Thyroid gland (tissue), 4 donors: ENCODE measurements around the gene SLC7A14. TPM values are rescaled to one million over a fixed set of nuclear protein-coding genes. Genes with fewer than 3 reads are reported as not detected.
A peak's percentile ranks its signal among the peaks of the same experiment; 100 is the strongest.

ENCODE experiments used
- DNase-seq, 2 donors: peaks; one replicate each; pipeline ENCODE4 v3.0.0-alpha.2; 2019
- H3K27ac ChIP-seq, 3 donors: fragments of 200-600 bp; sonication (generic); 1 replicate in 2 of 3; 2 replicates in 1 of 3; pipeline ENCODE4 v1.5.1; 2016 to 2019; ENCODE audit warnings: mild to moderate bottlenecking in 1 of 3, moderate library complexity in 1 of 3
- H3K27me3 ChIP-seq: fragments of 200-600 bp; sonication (generic); one replicate; pipeline ENCODE4 v1.5.1; 2019
- H3K36me3 ChIP-seq, 2 donors: fragments of 200-600 bp; sonication (generic); one replicate each; pipeline ENCODE4 v1.5.1; 2016 to 2019
- H3K4me1 ChIP-seq, 2 donors: fragments of 200-600 bp; sonication (generic); one replicate each; pipeline ENCODE4 v1.5.1; 2017 to 2019
- H3K4me3 ChIP-seq, 3 donors: fragments of 200-600 bp; sonication (generic); replicated peaks in 1 of 3; 1 replicate in 2 of 3; 2 replicates in 1 of 3; pipeline ENCODE4 v1.5.1; 2016; ENCODE audit warnings: mild to moderate bottlenecking in 1 of 3
- H3K9me3 ChIP-seq: fragments of 200-600 bp; sonication (generic); one replicate; pipeline ENCODE4 v1.5.1; 2017
- POLR2A ChIP-seq, 2 donors: fragments of 450-650 bp; IDR thresholded peaks; one replicate each; pipeline ENCODE4 v1.6.1; 2017; ENCODE audit warnings: antibody characterized with exemption in 2 of 2, mild to moderate bottlenecking in 2 of 2, moderate library complexity in 1 of 2
- WGBS, 2 donors: methylation state at CpG; one replicate each; pipeline ENCODE4 v1.1.5; 2017; 5-methylcytosine and 5-hydroxymethylcytosine counted together
- intact Hi-C: fragments of 100-400 bp; cut with DNase I; formaldehyde crosslinking; loops from one replicate; pipeline ENCODE4 v1.15.1; 2023
- microRNA-seq: library from miRNA; unstranded; fragments of <30 nt; microRNA quantifications from one replicate; pipeline ENCODE4, GENCODE V29; 2016
- total RNA-seq, 4 donors: library from RNA; depleted of rRNA; stranded (reverse); fragments of >200 nt; gene quantifications; one replicate each; pipeline ENCODE4 v1.2.3, GENCODE V29; 2016
- TF ChIP-seq, protein P1 (sequence below), 6 experiments: fragments of 200-600 bp in 3 of 6; fragments of 450-650 bp in 3 of 6; sonication (generic) in 3 of 6; IDR thresholded peaks; one replicate each; pipeline ENCODE4 v1.5.1; 2016 to 2019; ENCODE audit warnings: antibody characterized with exemption in 6 of 6, mild to moderate bottlenecking in 2 of 6, inconsistent platforms in 1 of 6, moderate library complexity in 1 of 6

SLC7A14 gene
- total RNA-seq, 4 donors from 2014 or later, result 0.11 to 0.34 (median 0.13) TPM; not detected in 1

DNA sequence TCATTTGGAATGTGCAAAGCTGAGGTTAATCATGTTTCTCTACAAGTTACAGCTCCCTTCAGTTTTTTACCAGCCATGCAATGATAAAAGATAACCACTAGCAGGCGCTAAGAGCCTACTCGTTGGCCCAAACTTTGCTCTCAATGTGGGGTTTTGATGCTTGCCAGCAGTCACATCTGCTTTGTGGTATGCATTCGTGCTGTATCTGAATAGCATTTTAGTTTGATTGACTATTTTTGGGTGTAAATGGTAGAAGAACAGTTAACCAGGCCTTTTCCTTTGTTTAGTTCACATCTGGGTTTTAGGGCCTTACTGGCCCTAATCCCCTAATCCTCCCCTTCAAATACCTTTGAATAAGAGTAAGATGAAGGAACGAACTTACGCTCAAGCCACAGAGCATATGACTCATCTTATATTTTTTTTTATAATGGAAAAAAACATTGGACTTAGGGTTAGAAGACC is 171.6 kb downstream of the SLC7A14 start:
- Histone ChIP-seq H3K9me3 (no peaks in the 10 kb centered on the region), H3K27ac (no peak overlapping the region), H3K4me3 (no peak overlapping the region), H3K27me3 (no peaks in the 10 kb centered on the region), H3K4me1 (peaks cover 5 to 7% of the 10 kb centered on the region in 2 donors), H3K36me3 (no peaks in the 10 kb centered on the region)
- peak; percentile 20 to 23 for DNase-seq
- TF ChIP-seq, protein P1, sequence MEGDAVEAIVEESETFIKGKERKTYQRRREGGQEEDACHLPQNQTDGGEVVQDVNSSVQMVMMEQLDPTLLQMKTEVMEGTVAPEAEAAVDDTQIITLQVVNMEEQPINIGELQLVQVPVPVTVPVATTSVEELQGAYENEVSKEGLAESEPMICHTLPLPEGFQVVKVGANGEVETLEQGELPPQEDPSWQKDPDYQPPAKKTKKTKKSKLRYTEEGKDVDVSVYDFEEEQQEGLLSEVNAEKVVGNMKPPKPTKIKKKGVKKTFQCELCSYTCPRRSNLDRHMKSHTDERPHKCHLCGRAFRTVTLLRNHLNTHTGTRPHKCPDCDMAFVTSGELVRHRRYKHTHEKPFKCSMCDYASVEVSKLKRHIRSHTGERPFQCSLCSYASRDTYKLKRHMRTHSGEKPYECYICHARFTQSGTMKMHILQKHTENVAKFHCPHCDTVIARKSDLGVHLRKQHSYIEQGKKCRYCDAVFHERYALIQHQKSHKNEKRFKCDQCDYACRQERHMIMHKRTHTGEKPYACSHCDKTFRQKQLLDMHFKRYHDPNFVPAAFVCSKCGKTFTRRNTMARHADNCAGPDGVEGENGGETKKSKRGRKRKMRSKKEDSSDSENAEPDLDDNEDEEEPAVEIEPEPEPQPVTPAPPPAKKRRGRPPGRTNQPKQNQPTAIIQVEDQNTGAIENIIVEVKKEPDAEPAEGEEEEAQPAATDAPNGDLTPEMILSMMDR (IDR thresholded peaks at IDR 0.05), result peak; percentile 64 to 95 (median 92)
- TF ChIP-seq POLR2A (IDR thresholded peaks at IDR 0.05), result no peak
- WGBS, 2 donors, result 37 to 41% methylated on average over 5 of the region's 5 CpGs
- intact Hi-C loops, result loop anchor here (5.0 kb wide), 1 partner anchor 102 kb away; no protein-coding TSS in a partner anchor

DNA sequence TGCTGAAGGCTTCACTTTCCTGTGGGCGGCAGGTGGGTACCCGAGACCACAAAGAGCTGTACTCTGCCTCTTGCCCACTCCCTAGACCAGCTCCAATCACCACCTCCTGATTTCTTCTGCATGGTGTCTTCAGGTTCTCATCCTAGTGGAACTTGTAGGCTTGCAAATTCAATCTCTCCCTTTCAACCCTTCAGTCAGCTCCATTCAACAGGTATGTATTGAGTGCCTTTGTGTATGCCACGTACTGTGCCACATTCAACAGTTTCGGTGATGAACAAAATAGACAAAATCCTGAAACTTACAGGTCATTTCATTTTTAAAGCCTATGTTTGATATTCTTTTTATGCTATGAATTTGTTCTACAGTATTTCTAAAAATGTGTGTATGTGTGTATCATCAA is 172.6 kb downstream of the SLC7A14 start:
- no peaks in the 10 kb centered on the region for H3K27me3 ChIP-seq
- no peak for TF ChIP-seq POLR2A (IDR thresholded peaks at IDR 0.05)
- TF ChIP-seq, protein P1 (IDR thresholded peaks at IDR 0.05), result no peak
- intact Hi-C loops, result loop anchor here (5.0 kb wide), 1 partner anchor 101 kb away; no protein-coding TSS in a partner anchor
- 91 to 94% methylated on average over 4 of the region's 4 CpGs for whole genome bisulfite sequencing, 2 donors
- no peaks in the 10 kb centered on the region for H3K36me3 ChIP-seq
- no peak overlapping the region for H3K4me3 ChIP-seq
- no peaks in the 10 kb centered on the region for H3K9me3 ChIP-seq
- no peak overlapping the region for H3K27ac ChIP-seq
- H3K4me1 ChIP-seq, result no peaks in the 10 kb centered on the region
- DNase-seq, result no peak

DNA sequence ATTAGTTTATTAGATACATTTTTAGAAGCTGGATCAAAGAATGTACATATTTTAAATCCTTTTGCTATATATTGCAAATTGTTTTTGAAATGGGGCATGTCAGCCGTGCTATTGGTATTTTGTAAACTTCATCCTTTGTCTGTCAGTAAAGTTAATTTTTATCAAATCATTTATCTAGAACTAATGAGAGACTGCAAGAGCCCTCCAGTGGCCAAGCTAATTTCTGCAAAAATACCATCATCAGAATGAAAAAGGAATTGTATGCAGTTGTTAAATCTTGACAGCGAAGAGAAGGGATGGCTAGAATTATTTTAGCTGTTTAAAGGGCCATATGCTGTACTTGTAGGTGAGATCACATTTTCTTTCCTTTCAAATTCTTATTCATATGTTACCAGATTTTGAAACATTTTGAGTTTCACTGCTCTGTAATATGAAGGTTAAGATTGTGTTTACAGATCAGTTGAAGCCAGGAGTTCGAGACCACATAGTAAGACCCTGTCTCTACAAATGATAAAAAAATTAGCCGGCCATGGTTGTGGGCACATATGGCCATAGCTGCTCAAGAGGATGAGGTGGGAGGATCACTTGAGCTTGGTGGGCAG is 175.3 kb downstream of the SLC7A14 start:
- no peak overlapping the region for H3K27ac ChIP-seq
- H3K36me3 ChIP-seq, result no peaks in the 10 kb centered on the region
- DNase-seq, result no peak
- H3K4me3 ChIP-seq, result no peak overlapping the region
- WGBS, 2 donors, result 57 to 60% methylated on average over 4 of the region's 4 CpGs
- H3K4me1 ChIP-seq, result no peaks in the 10 kb centered on the region
- no peaks in the 10 kb centered on the region for H3K27me3 ChIP-seq
- no peaks in the 10 kb centered on the region for H3K9me3 ChIP-seq
- intact Hi-C loops, result loop anchor here (5.0 kb wide), 1 partner anchor 98 kb away; no protein-coding TSS in a partner anchor
- no peak for TF ChIP-seq POLR2A (IDR thresholded peaks at IDR 0.05)
- TF ChIP-seq, protein P1 (IDR thresholded peaks at IDR 0.05), result peak in 4 of 6 experiments; percentile 30 to 60 (median 58)

Small RNA genes within 50 kb of the gene (microRNA-seq; reads per million reads assigned to microRNA genes)
- gene MIR6828, result not detected

Other genes with a start within 250 kb of the SLC7A14 start
- 10 to 100 TPM; 44.1 to 75.4 (median 58.9) TPM for gene SKIL, start 228.4 kb downstream of the SLC7A14 start, total RNA-seq
- 1 to 10 TPM; 3.2 to 6.6 (median 4.6) TPM for gene CLDN11, start 167.2 kb downstream of the SLC7A14 start, total RNA-seq